GM21528 (cell line): ENCODE data around the gene DISC1.

Source experiments
- ATAC-seq: cut with Tn5 transposase; IDR thresholded peaks from one replicate; pipeline ENCODE4 v1.9.1; 2021; ENCODE audit warnings: mild to moderate bottlenecking, moderate library complexity; ENCODE audit not compliant: unreplicated experiment, low FRiP score

The DISC1 gene

DNA sequence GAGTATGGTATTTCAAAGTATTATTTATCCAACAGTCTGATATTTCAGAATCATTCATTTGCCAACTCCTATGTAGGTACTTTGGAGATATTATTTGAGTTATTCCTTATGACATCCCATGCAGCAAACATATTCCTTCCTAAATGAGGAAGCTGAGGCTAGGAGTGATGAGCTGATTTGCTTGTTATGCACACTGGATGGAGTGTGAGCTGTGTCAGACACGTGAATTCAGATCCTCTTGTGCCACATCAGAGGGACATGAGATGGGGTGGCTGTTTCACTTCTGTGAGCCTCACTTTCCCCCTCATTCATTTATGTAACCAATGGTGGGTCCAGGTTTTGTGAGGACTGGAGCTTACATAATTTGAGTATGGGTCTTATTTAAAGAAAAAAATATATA is 215.9 kb downstream of the DISC1 start:
- ATAC-seq = no peak

DNA sequence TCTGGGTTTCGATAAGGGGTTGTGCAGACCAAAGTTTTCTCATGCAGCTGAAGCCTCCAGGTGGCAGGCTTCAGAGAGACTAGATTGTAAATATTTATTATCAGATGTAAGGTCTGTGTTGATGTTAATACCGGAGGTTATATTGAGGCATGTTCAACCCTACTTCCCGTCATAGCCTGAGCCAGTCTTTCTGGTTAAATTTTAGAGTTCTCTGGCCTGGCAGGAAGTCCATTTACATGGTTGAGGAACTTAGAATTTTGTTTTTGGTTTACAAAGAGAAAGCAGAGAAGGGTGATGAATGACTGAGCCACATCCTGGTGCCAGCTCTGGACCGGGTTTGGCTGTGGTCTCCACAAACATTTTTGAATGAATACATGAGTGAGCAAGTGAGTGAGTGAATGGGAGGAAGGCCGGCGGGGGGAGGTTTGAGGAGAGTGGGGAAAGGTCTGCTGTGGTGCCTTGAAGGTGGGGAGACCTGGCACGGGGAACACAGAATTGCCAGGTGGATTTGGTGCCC is 218.5 kb downstream of the DISC1 start:
- no peak for ATAC-seq

DNA sequence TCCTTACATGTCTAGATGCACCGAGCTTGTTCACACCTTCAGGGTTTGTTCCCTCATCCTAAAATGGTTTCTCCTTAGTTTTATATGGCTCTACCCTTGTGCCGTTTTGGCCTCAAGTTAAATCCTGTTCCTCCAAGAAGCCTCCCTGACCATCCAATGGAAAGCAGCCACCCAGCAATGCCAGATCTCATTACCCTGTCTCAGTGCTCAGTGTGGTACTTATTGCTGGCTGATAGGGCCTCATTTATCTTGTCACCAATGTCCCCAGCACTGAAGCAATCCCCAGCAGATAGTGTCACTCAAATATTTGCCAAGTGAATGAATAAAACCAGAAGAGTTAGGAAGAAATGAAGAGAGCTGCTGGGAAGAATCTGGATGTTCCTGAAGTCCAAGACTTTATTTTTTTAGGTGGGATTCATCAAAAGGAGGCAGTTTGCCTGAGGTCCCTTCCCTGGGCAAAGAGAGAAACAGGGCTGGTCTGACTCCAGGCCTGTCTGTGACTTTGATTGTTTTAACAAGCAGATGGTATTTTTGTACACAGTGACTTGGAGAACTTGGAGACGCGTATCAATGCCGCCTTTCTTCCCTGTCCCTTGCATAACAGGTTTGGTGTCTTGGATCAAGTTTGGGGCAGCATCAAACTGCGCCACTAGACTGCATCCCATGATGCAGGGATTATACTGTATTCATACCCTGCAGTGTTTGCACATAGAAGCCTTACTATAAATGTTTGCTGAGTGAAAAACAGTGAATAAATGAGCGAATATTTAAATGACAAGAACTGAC is 221.2 kb downstream of the DISC1 start:
- ATAC-seq = no peak

DNA sequence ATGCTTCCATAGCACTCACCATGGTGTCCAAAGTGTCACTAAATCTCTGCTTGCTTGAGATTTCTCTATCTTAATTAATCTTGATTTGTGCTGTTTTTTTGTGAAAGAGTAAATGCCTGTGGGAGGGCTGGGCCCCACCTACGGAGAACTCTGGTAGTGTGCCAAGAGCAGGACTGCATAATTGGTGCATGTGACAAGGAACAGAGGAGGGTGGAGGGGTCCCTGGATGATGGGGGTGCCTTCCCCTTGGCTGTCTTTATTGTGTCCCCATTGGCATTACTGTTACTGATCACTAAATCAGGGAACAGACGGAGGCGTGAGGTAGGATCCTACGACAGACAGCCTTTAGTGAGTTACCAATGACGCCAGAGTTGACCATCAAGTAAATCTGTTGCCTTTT is 223.4 kb downstream of the DISC1 start:
- ATAC-seq = no peak

DNA sequence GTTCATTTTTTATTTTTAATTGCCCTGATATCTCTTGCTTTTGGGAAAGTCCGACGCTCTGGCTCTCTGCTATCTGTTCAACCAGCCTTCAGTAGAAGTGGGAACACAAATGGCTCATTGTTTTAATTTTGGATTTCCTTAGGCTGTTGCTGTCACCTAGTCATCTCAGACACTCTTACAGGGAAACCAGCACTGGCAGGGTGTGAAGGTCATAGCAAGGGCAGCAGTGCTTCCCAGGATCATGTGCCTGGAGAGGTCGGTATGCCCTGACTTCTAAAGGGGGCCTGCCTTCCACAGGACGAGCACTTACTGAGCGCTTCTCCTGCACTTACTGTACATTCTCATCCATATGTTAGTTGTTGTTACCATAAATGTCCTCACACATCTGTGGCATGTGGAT is 224.2 kb downstream of the DISC1 start:
- no peak for ATAC-seq

DNA sequence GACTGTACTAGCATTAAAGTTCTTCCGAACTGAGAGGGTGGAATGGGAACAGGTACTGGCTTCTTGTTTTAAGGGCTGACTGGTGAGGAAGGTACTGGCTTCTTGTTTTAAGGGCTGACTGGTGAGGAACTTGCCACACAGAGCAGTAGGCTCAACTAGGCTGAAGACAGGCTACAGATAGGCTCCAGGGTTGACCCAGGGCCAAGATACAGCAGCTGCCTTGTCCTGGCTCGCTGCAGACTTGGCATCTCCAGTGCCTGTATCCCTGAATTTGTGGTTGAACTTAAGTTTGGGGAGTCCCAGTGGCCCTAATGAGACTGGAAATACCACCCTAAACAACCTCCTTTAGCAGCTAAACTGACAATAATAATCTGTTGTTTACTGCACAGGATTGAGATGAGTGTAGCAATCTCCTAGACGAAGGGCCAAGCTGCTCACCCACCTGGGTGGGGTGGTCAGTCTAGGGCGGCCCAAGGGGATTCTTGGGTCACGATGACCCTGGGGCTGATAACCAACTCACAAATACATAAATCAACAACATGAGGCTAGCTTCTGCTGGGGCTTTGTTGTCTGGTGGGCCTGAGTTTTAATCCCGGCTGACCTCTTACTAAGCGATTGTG is 227.1 kb downstream of the DISC1 start:
- no peak for ATAC-seq

DNA sequence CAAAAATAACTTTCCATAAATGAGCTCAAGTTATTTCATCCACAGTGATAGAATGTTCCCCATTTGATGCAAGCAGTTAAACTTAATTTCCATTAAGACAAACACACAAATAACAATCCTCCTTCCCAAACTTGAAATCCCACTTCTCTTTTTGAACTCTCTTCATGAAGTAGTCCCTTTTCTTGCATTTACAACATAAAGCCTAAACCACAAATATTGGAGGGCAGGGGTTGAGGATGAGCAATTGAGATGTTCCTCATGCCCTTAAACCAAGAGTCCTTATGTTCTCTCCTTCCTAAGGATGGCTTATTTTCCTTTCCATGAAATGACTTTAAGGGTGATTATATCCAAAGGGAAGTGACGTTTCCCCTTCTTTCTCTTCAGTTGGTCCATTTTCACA is 228.8 kb downstream of the DISC1 start:
- no peak for ATAC-seq

DNA sequence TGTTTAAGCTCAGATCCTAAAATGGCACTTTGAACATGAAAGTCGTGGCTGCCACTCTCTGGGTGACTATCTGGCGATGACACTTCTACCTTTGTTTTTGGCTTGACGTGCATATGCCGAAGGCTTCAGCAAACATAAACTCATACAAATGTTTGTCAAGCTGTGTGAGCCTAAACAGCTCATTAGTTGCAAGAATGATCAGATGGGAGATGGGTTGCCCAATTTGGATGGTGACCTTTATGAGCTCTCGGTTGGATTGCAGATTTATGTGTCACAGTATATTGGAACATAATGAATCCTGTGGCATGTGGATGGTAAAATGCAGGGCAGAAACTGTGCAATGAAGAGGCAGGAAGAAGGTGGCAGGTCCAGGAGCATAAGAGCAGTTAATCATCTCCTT is 229.3 kb downstream of the DISC1 start:
- no peak for ATAC-seq

DNA sequence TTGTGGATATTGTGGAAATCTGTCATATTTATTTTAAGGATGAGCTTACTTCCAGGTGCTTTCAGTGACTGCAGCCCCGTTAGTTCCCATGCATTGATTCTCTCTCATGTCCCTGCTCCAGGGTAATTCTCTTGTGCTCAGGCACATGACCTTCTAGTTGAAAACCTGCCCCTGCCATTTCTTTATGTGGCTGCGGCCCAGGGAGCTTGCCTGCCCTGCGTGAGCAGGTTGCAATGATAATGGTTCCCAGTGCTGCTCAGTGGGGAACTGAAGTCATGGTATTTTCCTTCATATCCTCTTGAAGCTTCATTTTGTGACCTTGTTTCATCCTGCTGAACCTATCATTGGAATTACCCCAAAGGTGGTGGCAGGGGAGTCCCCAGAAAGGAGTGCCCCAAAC is 229.8 kb downstream of the DISC1 start:
- ATAC-seq = no peak

DNA sequence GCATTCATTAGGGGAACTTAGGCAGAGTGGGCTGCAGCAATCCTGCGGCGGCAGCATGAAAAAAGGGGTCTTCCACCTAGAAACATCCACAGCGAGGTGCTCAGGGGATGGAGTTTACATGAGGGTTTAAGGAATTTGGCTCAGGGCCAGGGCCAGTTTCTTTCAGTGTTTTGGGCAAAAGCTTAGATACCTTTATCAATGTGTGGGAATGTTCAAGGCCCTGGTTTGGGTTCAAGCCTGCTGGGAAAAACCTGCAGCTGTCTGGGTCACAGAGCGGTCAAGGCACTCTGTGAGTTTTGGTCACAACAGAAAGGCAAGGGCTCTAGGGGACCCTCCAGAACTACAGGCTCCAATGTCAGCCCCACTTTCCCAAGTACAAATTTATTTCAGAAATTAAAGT is 230.3 kb downstream of the DISC1 start:
- ATAC-seq = no peak

DNA sequence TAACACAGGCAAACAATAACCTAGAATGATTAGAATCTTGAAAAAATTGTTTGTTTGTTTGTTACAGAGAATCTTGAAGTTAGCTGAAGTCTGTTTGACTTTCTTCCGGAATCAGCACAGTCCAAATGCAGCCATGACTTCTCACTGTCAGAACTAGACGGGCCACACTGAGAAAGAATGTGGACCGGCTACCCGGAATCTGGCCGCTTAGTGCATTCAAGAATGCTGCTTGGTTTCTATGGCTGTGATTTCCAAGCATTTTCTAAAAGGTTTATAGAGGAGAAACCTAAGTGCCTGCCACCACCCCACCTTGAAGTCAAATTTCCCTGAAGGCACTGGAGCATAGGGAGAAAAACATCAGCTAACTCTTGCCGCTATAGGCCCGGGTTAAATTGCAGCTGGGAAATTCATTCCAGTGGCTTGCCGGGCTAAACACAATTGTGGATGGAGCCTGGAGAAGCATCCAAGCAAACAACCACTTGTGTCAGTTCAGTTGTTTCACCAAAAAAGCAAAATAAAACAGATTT is 231.1 kb downstream of the DISC1 start:
- ATAC-seq = no peak

DNA sequence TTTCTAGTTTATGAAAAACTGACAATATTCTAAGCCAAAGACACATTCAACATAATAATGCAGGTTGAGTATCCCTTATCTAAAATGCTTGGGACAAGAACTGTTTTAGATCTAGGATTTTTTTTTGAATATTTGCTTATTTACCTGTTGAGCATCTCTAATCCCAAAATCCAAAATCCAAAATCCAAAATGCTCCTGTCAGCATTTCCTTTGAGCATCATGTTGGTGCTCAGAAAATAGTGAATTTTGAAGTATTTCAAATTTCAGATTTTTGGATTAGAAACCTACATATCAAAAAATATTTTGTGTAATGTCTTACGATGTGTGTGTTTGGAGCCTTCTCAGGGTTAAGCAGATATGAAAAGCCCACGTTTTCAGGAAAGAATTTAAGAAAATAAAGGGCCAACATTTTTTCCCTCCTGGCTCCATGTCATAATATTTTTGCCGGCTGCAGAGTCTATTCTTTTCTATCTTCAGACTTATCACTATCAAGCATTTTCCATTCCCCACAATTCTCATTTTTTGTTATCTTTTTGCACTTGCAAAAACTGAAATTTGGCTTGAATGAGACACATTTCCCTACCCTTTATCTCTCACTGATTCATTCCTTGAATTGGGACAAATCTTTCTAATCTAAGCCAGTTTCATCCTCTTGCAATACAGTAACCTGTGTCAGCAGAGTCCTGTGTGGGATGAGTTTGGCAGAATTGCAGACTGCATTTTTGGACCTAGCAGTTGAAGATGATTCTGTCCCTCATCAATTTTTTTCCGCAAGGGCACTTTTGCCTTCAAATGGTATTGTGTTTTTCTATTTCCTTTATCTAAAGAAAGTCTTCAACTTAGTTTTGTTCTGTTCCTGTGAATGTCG is 233.9 kb downstream of the DISC1 start:
- ATAC-seq = no peak

DNA sequence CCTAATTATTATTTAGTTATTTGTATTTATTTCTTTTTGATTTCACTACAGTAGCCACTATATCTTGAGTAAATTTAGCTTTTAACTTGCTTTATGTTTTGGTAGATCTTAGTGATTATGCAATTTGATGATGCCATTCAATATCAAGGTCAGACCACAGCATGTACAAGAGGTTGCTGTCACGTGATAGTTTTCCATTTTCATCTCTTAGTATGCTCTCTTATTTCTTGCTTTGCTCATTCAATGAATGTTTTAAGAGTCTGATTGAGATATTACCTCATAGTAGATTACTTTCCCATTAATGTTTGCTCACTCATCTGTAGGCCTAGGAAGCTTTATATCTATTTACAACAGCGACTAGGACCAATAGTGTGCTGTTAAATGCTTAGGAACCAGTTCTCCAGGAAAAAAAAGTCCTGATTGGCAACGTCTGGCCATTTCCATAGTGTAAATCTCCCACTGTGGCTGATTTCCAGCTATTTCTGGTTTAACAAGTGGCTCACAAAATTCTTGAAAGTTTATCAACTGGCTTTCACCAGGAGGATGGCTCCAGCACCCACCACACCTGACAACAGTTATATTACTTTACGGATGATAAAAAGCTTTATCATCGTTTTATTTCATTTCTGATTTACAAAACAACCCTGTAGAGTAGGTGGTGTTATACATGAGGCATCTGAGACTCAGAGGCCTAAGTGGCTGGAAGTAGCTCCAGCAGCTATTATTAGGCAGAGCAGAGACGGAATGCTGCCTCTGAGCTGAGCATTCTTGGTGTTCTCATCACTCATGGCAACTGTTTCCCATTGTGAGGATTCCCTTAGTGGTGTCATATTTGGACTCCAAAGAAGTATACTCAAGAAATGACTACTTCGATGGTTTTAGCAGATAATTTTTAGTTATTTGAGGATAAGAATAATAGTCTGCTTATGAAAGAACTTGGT is 235.2 kb downstream of the DISC1 start:
- ATAC-seq = no peak

DNA sequence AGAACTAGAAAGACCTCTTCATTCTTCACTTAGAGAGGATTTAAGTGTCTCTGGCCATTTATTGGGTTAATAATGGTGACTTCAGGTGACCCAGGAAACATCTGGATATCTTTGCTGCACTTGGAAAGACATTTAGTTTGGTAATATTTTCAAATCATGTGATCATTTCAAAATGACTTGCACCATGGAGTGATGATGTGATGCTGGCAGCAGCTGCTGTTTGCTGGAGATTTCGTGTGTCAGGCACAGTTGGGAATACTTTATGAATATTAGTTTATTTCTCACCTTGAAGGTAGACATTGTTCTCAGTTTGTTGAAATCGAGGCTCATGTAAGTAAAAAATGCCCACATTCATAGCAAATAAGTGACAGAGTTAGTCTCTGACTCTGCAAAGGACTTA is 236.0 kb downstream of the DISC1 start:
- ATAC-seq = no peak

DNA sequence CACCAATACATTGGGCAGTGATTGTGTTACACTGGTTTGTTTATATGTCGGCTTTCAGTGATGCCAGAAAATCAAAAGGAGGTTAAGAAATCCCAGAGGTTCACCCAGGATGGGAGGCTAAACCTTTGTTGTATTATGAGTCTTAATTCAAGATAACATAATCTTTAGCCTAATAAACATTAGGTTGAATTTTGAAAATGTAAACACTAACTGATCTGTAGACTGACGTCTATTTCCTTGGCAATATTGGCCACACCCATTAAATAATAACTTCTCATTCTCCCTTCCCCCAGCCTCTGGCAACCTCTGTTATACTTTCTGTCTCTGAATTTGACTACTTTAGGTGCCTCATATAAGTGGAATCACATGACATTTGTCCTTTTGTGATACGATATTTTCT is 238.7 kb downstream of the DISC1 start:
- ATAC-seq = no peak

DNA sequence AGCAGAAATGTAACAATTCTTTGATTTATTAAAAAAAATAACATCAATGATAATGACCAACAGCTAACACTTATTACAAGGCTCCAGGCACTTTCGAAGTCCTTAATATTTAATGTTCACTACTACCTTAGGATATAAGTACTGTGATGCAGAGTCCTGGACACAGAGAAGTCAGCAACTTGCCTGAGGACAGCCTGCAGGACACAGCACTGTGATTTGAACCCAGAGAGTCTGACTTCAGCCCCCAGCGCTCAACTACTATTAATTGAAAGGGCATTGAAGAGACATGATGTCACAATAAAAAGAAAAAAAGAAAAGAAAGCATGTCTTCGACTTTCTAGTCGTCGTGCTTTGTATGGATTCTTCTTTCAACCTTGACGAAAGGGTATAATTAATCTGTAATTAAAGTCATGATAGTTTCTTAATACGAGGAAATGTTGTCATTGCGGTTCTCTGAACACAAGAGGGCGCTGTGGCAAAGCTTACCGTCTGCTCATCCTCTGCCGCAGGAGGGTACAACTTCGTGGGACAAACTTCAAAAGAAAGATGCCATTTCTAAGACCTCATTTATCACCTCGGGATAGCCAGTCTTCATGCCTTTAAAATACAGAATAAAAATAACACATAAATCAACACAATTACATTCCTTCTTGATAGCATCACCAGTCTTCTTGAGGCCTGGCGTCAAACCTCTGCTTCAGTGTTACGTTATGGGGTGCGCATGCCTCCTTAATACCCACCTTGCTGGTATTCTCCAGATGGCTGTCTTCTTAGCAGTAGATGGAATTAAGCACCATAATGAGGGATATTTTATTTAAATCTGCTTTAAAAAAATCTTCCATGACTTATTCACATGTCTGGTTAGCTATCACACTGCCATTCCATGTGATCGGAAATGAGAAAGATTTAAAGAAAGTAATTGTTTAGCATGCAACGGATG is 240.1 kb downstream of the DISC1 start:
- no peak for ATAC-seq

DNA sequence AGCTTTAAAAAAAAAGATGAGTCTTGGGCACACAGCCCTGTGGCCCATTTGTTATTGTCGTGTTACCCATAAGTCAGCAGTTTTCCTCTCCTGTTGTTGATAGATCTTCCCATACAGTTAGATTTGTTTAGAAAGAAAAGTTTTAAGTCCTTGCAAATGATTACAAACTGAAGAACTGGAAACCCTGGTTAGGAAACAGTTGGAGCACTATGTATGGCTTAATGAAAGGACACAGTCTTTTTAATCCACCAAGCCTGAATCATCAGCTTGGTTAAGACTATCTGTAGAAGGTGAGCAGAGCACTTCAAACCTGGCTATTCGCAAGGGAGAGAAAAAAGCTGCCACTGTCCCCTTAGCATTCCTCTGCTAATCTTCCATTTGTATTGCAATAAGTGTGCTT is 241.0 kb downstream of the DISC1 start:
- ATAC-seq = no peak

DNA sequence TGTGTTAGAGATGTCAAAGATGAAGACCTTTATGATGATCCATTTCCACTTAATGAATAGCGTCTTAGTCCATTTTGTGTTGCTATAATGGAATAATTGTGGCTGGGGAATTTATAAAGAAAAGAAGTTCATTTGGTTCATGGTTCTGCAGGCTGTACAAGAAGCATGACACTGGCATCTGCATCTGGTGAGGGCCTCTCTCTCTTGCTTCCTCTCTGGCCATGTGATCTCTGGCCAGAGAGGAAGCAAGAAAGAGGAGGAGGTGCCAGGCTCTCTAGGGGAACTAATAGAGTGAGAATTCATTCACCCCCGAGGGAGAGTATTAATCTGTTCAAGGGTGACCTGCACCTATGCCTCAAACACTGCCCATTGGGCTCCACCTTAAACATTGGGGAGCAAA is 242.8 kb downstream of the DISC1 start:
- ATAC-seq = no peak

DNA sequence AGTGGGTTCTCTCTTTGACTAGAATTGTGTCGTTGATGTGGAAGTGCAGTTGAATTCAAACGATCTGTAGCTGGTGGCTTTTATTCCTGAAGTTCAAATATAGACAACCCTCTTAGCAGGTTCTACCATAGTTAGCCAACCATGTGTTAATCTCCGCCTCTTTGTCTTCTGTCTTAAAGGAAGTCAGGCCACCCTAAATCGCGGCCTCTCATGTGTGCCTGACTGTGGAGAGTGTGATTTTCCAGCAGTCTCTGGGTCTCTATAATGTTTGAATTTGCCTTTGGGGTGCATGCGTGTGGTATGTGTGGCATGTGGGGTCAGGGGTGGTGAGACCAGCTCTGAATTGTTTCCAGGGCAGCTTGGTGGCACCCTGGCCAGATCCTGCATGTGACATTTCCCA is 244.9 kb downstream of the DISC1 start:
- ATAC-seq = no peak
